GM04504 (cell line): ENCODE data around the gene NF1.
A peak's percentile ranks its signal among the peaks of the same experiment; 100 is the strongest.
"Not testable (repeated sequence)": the region's sequence is repeated elsewhere in the genome, so short reads cannot be mapped to it uniquely, and the experiment has no call there.

Experiments
- DNase-seq: peaks from one replicate; pipeline ENCODE4 v3.0.0-alpha.2; 2012; ENCODE audit warnings: low read depth

Gene NF1

GRCh38 chr17:31178951-31179350 lies 84.2 kb downstream of the NF1 start:
- DNase-seq = not testable (repeated sequence)

GRCh38 chr17:31195305-31195704 lies 100.5 kb downstream of the NF1 start:
- DNase-seq = no peak

GRCh38 chr17:31198026-31198425 lies 103.2 kb downstream of the NF1 start:
- DNase-seq = no peak

- not testable (repeated sequence) for DNase-seq
These were observed 103.9 kb downstream of the NF1 start for GRCh38 chr17:31198666-31199065.

GRCh38 chr17:31200287-31200686 lies 105.5 kb downstream of the NF1 start:
- no peak for DNase-seq

- DNase-seq = peak; percentile 24
These were observed 108.2 kb downstream of the NF1 start for GRCh38 chr17:31202968-31203367.

GRCh38 chr17:31211352-31212012 lies 116.7 kb downstream of the NF1 start:
- DNase-seq = no peak

- peak; percentile 86 for DNase-seq
These were observed 121.4 kb downstream of the NF1 start for GRCh38 chr17:31216031-31216751.

- DNase-seq = no peak
These were observed 129.6 kb downstream of the NF1 start for GRCh38 chr17:31224366-31224765.

GRCh38 chr17:31225831-31226230 lies 131.1 kb downstream of the NF1 start:
- no peak for DNase-seq

- DNase-seq = no peak
These were observed 131.6 kb downstream of the NF1 start for GRCh38 chr17:31226373-31226772.

- no peak for DNase-seq
These were observed 132.2 kb downstream of the NF1 start for GRCh38 chr17:31226950-31227349.

GRCh38 chr17:31231852-31232251 lies 137.1 kb downstream of the NF1 start:
- no peak for DNase-seq

- DNase-seq = no peak
These were observed 140.3 kb downstream of the NF1 start for GRCh38 chr17:31235110-31235509.

- no peak for DNase-seq
These were observed 141.4 kb downstream of the NF1 start for GRCh38 chr17:31236137-31236536.

- no peak for DNase-seq
These were observed 141.9 kb downstream of the NF1 start for GRCh38 chr17:31236712-31237111.

- DNase-seq = no peak
These were observed 146.3 kb downstream of the NF1 start for GRCh38 chr17:31241116-31241515.

- no peak for DNase-seq
These were observed 154.4 kb downstream of the NF1 start for GRCh38 chr17:31248986-31249834.

- no peak for DNase-seq
These were observed 155.0 kb downstream of the NF1 start for GRCh38 chr17:31249835-31250141.

GRCh38 chr17:31250229-31250628 lies 155.5 kb downstream of the NF1 start:
- no peak for DNase-seq

- no peak for DNase-seq
These were observed 156.6 kb downstream of the NF1 start for GRCh38 chr17:31251105-31251969.

GRCh38 chr17:31251970-31252328 lies 157.2 kb downstream of the NF1 start:
- DNase-seq = no peak
